Measurements from ENCODE around the gene CST7.

CST7 gene

DNA sequence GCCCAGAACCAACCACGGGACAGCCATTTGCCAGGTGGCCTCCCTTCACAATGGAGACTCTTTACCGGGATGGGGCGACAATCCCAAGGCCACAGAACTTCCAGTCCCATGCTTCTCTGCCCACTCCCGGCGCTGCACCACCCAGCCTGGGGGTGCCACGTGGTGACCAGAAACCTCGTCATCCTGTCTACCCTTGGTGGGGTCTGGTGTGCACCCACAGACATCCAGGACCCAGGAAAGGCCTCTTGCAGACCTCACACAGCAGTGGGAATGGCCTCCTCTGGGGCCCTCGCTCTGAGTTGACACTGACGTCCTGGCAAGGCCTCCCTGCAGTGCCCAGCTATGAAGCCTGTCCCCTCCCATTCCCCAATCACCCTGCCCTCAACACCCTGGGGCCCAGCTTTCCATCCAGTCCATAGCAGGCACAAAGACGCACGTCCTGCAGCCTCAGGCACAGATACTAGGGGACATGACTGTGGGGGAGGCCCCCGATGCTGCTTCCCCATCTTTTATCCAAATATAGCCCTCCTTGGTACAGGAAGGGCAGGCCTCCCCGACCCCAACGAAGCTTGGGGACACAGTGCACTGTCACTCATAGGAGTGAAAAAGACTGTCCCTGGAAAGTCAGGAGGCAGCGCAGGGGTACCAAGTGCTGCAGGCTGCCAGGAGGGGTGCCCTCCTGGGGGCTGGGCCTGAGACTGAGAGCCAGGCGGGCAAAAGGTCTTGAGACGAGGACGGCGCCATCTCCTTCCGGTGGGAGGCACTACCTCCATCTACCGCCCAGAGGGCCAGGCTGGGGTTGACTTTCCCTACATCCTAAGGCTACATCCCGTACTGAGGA, 7.2 kb downstream of the CST7 start:
- Histone ChIP-seq H3K9me3 (ENCODE audit: insufficient read depth, low read length) (no peaks in the 10 kb centered on the region), H3K9ac (ENCODE audit: low read length) (no peak overlapping the region), H3K4me3 (ENCODE audit: insufficient read depth, low read length, poor library complexity, severe bottlenecking) (no peak overlapping the region), H3K27me3 (ENCODE audit: low read length) (no peaks in the 10 kb centered on the region), H3K27ac (ENCODE audit: low read depth, low read length) (no peak overlapping the region), H3F3A (ENCODE audit: insufficient read depth) (no peaks in the 10 kb centered on the region), H4K20me1 (ENCODE audit: low read depth, low read length) (no peaks in the 10 kb centered on the region), H3K4me2 (ENCODE audit: low read depth, low read length, poor library complexity, severe bottlenecking) (no peak overlapping the region), H3K79me2 (ENCODE audit: insufficient read depth, low read length) (no peaks in the 10 kb centered on the region), H2AFZ (ENCODE audit: low read depth, low read length, severe bottlenecking) (no peak overlapping the region), H3K9me2 (replicated peaks; ENCODE audit: insufficient read depth, low read length) (no peaks in the 10 kb centered on the region), H3K36me3 (ENCODE audit: low read length) (no peaks in the 10 kb centered on the region)
- no peak for TF ChIP-seq CTCF (IDR thresholded peaks at IDR 0.05; ENCODE audit: insufficient read depth, low read length, poor library complexity, severe bottlenecking)
- no peak for TF ChIP-seq EZH2phosphoT487 (conservative IDR thresholded peaks at IDR 0.05; ENCODE audit: low read length)

DNA sequence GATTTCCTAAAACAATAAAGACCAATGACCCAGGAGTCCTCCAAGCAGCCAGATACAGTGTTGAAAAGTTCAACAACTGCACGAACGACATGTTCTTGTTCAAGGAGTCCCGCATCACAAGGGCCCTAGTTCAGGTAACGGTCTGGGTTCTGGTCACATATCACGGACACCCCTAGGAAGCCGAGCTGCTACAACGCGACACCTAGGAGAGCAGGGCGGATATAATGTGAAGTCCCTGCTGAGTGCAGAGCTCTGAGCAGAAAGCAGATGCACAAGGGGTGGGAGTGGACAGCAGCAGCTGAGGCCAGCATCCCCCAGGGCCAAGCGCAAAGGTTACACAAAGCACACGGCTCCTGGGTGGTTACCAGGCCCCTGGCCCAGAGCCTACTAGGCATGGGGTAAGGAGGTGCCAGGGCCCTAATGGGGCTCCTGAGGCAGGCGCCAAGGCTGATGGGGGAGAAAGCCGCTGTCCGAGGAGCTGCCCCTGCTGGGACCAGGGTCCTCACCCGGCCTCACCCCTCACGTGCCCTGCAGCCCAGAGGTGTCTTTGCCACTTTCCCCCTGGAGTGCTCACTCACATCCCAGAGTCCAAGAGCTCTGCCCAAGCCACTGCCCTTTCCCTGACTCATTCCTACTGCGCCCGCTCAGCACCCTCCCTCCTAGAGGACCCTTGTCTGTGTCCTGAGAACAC, 8.4 kb downstream of the CST7 start:
- Histone ChIP-seq H3K9ac (ENCODE audit: low read length) (no peak overlapping the region), H3K36me3 (ENCODE audit: low read length) (no peaks in the 10 kb centered on the region), H3F3A (ENCODE audit: insufficient read depth) (no peaks in the 10 kb centered on the region), H3K4me2 (ENCODE audit: low read depth, low read length, poor library complexity, severe bottlenecking) (no peak overlapping the region), H3K27me3 (ENCODE audit: low read length) (no peaks in the 10 kb centered on the region), H3K79me2 (ENCODE audit: insufficient read depth, low read length) (no peaks in the 10 kb centered on the region), H3K27ac (ENCODE audit: low read depth, low read length) (no peak overlapping the region), H3K9me3 (ENCODE audit: insufficient read depth, low read length) (no peaks in the 10 kb centered on the region), H2AFZ (ENCODE audit: low read depth, low read length, severe bottlenecking) (no peak overlapping the region), H4K20me1 (ENCODE audit: low read depth, low read length) (no peaks in the 10 kb centered on the region), H3K9me2 (replicated peaks; ENCODE audit: insufficient read depth, low read length) (no peaks in the 10 kb centered on the region), H3K4me3 (ENCODE audit: insufficient read depth, low read length, poor library complexity, severe bottlenecking) (no peak overlapping the region)
- no peak for TF ChIP-seq EZH2phosphoT487 (conservative IDR thresholded peaks at IDR 0.05; ENCODE audit: low read length)
- TF ChIP-seq CTCF (IDR thresholded peaks at IDR 0.05; ENCODE audit: insufficient read depth, low read length, poor library complexity, severe bottlenecking) = no peak

DNA sequence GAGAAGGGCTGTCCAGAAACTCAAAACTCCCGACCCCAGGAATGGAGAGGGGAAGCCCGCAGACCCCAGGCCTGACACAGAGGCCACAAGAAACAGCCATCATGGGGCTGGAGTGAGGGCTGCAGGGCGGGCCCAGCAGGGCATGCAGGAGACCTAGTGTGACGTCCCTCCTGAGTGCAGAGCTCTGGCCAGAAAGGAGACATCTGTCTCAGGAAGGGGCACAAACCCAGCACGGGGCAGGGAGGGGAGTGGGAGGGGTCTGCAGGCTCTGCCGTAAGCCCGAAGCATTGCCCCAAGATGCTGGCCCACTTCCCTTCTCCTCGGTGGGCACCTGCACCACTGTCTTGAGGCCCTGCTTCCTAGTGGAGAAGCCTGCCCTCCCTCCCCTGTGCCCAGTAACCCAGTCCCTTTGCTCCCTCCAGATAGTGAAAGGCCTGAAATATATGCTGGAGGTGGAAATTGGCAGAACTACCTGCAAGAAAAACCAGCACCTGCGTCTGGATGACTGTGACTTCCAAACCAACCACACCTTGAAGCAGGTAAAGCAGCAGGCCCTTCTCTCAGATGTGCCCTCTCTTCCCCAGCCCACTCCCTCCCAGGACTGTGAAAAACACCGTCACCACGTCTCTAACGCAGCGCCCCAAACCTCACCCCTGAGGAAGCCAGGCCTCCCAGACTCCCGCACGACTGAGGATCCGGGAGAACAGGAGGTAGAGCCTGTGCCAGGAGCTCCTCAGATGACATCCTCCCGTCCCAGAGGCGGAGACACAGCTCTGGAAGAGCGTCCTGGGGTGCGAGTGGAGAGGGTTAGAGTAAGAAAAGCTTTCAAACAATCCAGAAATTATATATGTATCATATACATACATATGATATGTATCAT, 9.7 kb downstream of the CST7 start:
- Histone ChIP-seq H3K9ac (ENCODE audit: low read length) (no peak overlapping the region), H3K79me2 (ENCODE audit: insufficient read depth, low read length) (no peaks in the 10 kb centered on the region), H3K27me3 (ENCODE audit: low read length) (no peaks in the 10 kb centered on the region), H3K4me2 (ENCODE audit: low read depth, low read length, poor library complexity, severe bottlenecking) (no peak overlapping the region), H3K27ac (ENCODE audit: low read depth, low read length) (no peak overlapping the region), H3K9me2 (replicated peaks; ENCODE audit: insufficient read depth, low read length) (no peaks in the 10 kb centered on the region), H3F3A (ENCODE audit: insufficient read depth) (no peaks in the 10 kb centered on the region), H2AFZ (ENCODE audit: low read depth, low read length, severe bottlenecking) (no peak overlapping the region), H3K4me3 (ENCODE audit: insufficient read depth, low read length, poor library complexity, severe bottlenecking) (no peak overlapping the region), H3K9me3 (ENCODE audit: insufficient read depth, low read length) (no peaks in the 10 kb centered on the region), H3K36me3 (ENCODE audit: low read length) (no peaks in the 10 kb centered on the region), H4K20me1 (ENCODE audit: low read depth, low read length) (no peaks in the 10 kb centered on the region)
- TF ChIP-seq CTCF (IDR thresholded peaks at IDR 0.05; ENCODE audit: insufficient read depth, low read length, poor library complexity, severe bottlenecking) (no peak), EZH2phosphoT487 (conservative IDR thresholded peaks at IDR 0.05; ENCODE audit: low read length) (no peak)
